Pulmonary artery endothelial cell (primary cell): ENCODE results near the gene ATXN1. TPM values are rescaled to one million over a fixed set of nuclear protein-coding genes. Genes with fewer than 3 reads are reported as not detected.

Experiments used
- DNase-seq: peaks from one replicate; pipeline ENCODE4 v3.0.0-alpha.2; 2011; ENCODE audit warnings: low read depth, low spot score
- total RNA-seq: library from RNA; depleted of rRNA; stranded (reverse); fragments of >200 nt; gene quantifications from 2 replicates; pipeline ENCODE4 v1.2.3, GENCODE V29; 2014

Gene ATXN1
- total RNA-seq, 1 donor from 2014 or later = 14.2 TPM

- no peak for DNase-seq
These were observed 391.3 kb downstream of the ATXN1 start for GRCh38 chr6:16369989-16370388.

DNA sequence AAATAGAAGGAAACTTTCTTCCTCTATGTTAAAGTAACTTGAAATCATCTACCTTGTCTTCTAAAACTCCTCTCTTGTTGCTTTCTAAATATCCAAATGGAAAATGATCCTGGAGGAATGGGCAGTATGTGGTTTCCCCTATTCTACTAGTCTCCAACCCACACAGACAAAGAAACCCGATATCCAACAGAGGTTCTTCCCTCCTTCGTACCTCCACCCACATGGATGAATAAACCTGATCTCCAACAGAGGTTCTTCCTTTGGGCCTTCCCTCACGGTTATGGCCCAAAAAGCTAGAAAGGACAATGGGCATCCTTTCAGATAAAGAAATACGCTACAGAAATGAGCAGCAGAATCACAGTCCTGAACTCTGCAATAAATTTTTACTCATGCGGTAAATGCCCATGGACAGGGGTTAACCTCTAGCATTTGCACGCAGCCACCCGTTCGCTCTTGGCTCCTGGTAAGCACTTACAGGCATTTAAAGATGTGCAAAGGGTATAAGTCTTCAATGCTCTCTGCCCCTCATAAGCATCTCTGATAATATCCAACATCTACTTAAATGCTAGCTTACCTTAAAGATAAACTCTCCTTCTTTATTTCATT, 392.0 kb downstream of the ATXN1 start:
- no peak for DNase-seq

DNA sequence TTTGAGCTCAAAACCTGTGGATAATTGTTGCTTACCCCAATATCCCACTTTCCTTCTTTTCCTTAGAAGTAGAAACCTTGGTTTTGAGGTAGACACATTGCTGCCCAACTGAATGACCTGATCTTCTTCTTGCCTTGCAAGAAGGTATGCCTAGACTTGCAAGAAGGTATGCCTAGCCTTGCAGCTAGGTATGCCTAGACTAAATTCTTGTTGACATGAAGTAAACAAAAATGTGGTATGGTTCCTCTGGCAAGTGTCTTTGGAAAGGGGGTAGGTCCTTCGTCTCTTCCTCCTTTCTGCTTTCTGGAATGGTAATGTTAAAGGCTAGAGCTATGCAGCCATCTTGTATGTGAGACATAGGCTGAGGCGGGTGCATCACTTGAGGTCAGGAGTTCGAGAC, 393.7 kb downstream of the ATXN1 start:
- no peak for DNase-seq

GRCh38 chr6:16363749-16364148, 397.5 kb downstream of the ATXN1 start:
- DNase-seq = no peak

- no peak for DNase-seq
These were observed 398.3 kb downstream of the ATXN1 start for GRCh38 chr6:16362819-16363589.

GRCh38 chr6:16362296-16362695, 399.0 kb downstream of the ATXN1 start:
- DNase-seq = no peak

DNA sequence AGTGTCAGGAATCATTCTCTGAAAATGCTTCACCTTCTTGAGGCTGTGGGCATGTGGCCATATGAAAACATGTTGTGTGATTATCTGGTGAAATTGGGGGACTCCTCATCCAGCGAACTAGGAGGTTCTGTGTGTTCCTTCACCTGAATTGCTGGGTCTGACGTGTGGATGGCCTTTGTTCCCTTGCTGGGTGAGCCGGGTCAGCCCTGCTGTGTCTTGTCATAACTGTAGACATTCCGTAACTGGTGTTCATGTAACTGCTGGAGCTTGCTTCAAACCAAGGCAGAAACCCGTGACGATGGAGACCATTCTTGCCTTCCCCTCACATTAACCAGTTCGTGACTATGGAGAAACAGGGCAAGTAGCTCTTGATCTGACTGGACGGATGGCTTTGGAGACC, 399.4 kb downstream of the ATXN1 start:
- no peak for DNase-seq

DNA sequence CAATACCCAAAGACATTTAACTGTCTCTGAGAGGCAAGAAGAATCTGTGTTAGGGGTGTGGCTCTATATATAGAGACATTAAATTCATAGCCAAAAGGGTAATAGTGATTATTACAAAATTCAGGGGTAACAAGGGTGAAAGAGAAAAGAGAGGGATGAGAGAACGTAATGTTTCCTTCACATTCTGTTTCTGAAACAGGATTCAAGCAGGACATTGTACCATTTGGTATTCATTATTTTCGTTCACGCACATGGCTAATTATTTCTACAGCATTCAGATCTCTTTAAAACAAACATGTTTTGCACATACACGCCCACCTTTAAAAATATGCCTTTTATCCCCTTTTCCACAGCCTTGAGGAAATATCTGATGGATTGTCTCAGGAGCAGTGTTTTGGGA, 400.1 kb downstream of the ATXN1 start:
- no peak for DNase-seq

GRCh38 chr6:16360365-16360764, 400.9 kb downstream of the ATXN1 start:
- DNase-seq = no peak

DNA sequence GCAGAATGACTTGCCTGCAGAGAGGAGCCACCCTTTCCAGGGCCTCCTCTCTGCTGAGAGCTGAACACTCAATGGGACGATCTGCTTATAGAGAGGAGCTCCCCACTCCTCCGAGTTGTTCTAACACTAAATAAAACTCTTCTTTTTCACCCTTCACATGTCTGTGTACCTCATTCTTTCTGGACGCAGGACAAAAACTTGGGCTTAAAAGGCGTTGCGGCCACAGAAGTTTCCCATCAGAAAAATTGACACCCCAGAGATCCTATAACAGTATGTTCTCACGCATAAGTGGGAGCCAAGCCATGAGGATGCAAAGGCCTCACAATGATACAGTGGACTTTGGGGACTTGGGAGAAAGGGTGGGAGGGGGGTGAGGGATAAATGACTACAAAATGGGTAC, 401.7 kb downstream of the ATXN1 start:
- DNase-seq = no peak

DNA sequence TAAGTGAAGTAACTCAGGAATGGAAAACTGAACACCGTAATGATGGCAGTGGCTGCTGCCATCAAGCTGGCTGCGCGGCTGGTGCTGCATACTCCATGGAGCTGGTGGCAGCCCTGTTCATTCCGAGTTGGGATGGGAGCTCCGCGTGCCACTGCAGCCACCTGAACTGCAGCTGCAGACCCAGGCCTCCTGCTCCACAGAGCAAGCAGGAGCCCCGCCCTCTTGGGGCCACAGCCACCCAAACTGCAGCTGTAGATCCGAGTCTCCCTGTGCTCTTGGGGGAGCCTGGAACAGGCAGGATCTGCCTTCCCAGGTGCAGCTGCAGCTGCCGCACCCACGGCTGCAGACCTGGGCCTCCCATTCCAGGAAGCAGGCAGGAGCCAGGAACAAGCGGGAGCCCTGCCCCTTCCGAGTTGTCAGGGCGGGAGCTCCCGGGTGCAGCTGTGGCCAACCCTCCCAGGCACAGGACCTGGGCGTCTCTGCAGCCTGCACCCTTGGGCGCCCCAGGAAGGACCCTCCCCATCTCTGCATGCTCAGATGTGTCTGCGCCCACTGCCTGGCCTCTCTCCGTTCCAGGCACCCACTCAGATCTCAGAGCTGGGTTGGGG, 402.6 kb downstream of the ATXN1 start:
- DNase-seq = no peak

- no peak for DNase-seq
These were observed 405.4 kb downstream of the ATXN1 start for GRCh38 chr6:16355699-16356446.

GRCh38 chr6:16355238-16355637, 406.0 kb downstream of the ATXN1 start:
- DNase-seq = no peak

- no peak for DNase-seq
These were observed 406.6 kb downstream of the ATXN1 start for GRCh38 chr6:16354692-16355091.

GRCh38 chr6:16352821-16353438, 408.3 kb downstream of the ATXN1 start:
- no peak for DNase-seq

DNA sequence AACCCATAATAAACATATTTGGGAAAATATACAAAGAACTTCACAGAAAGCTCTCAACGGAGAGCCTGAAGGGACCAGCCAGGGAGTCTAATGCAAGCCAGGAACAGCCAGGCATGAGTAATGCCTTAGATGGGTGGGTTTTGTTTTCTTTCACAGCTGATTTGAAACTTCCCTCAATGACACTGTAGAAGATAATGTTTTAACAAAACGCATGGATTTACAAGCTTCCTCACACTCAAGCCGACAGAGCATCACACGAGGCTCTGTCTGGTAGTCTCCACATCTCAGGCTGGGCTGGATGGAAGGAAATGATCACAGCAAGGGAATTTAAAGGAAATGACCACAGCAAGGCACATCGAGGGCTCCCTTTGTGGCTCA, 409.0 kb downstream of the ATXN1 start:
- no peak for DNase-seq

GRCh38 chr6:16349544-16349943, 411.7 kb downstream of the ATXN1 start:
- DNase-seq = no peak

DNA sequence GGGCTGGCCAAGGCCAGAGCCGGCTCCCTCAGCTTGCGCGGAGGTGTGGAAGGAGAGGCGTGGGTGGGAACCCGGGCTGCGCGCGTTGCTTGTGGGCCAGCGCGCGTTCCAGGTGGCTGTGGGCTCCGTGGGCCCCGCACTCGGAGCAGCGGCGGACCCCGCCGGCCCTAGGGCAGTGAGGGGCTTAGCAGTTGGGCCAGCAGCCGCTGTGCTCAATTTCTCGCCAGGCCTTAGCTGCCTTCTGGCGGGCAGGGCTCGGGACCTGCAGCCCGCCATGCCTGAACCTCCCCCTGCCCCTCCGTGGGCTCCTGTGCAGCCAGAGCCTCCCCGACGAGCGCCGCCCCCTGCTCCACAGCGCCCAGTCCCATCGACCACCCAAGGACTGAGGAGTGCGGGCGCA, 414.4 kb downstream of the ATXN1 start:
- DNase-seq = no peak

DNA sequence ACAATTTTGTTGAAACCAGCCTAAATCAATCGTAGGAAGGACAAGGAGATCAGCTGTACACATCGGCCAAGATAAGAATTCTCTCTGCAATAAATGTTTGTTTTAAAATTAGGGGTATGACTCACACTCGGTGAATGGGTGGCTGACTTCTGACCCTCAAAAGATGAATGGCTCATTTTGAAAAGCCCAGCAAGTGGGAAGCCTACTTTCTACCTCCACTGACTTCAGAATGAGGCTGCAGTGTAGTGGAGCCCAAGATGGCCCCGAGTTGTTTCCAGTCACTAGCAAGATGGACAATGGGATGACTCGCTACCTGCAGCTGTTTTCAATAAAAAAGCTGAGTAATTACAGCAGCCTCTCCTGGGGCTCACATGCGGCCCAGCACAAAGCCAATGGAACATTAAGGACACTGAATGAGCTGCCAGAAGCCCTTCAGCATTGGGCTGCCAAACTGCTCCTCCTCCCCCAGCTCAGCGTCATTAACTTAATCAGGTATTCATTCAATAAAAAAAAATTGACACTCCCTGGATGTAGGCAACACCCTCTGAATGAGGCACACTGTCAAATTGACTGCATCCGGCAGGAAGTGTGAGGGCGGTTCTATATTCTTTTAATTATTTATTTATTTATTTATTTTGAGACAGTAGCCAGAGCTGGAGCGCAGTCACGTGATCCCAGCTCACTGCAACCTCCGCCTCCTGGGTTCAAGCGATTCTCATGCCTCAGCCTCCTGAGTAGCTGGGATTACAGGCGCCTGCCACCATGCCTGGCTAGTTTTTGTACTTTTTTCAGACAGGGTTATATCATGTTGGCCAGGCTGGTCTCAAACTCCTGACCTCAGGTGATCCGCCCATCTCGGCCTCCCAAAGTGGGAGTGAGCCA, 415.6 kb downstream of the ATXN1 start:
- DNase-seq = no peak

DNA sequence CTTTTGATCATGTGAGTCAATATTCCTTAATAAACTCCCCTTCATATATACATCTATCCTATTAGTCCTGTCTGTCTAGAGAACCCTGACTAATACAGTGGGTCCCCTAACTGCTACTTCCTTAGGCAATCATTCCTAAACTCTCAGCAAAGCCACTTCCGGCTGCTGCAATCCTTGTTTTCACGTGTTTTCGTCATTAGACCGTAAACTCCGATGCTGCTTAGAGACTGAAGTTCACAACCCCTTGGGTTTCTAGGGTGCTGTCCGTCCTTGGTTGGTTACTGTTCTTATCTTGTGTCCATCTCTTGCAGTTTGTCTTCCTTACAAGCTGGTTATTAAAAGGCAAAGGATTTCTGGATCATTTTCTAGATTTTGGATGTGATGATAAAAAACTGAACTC, 416.5 kb downstream of the ATXN1 start:
- DNase-seq = no peak

DNA sequence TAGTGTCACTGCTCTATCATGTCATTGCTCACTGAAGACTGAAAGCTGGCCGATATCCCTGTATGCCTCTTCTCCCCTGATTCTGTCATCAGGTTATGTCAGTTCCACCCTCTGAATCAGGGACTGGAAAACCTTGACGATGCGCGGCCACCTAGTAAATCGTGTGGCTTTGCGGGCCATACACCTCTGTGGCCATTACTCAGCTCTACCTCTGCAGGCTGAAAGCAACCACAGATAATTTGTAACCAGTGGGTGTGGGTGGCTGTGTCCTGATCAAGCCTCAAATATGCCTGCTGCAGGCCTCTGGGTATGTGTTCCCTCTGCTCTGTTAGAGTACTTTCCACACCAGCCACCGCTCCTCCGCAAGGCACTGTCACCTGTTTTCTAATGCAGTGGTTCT, 417.7 kb downstream of the ATXN1 start:
- DNase-seq = no peak
